SK-N-SH treated with all-trans-retinoic acid at 6 μM for 48 hours (cell line): ENCODE data around the gene STKLD1.

Source experiments
- ATAC-seq: fragments of 200-7000 bp; cut with Tn5 transposase; 3 replicates; pipeline ENCODE4 v1.9.1; 2020; ENCODE audit warnings: mild to moderate bottlenecking, moderate library complexity
- ARNTL ChIP-seq: fragments of 450-650 bp; formaldehyde crosslinking; IDR thresholded peaks from 2 replicates; pipeline ENCODE4 v1.5.0; 2020; ENCODE audit warnings: low read depth, mild to moderate bottlenecking, moderate library complexity, borderline replicate concordance
- BACH2 ChIP-seq: fragments of 250-450 bp; sonication (Bioruptor Pico); IDR thresholded peaks from 2 replicates; pipeline ENCODE4 v1.9.0; 2021; ENCODE audit warnings: mild to moderate bottlenecking, borderline replicate concordance
- CSDC2 ChIP-seq: fragments of 250-450 bp; sonication (Bioruptor Pico); IDR thresholded peaks from 2 replicates; pipeline ENCODE4 v1.5.0; 2020; ENCODE audit warnings: mild to moderate bottlenecking, moderate library complexity
- GLIS3 ChIP-seq: fragments of 250-450 bp; sonication (Bioruptor Pico); IDR thresholded peaks from 2 replicates; pipeline ENCODE4 v1.5.0; 2020; ENCODE audit warnings: mild to moderate bottlenecking, moderate library complexity
- OSR1 ChIP-seq: fragments of 250-450 bp; sonication (Bioruptor Pico); IDR thresholded peaks from 2 replicates; pipeline ENCODE4 v1.8.0; 2022; ENCODE audit warnings: moderate library complexity, mild to moderate bottlenecking, inconsistent platforms
- RARB ChIP-seq: fragments of 250-450 bp; sonication (Bioruptor Pico); IDR thresholded peaks from 2 replicates; pipeline ENCODE4 v1.8.0; 2021; ENCODE audit warnings: mild to moderate bottlenecking, moderate library complexity
- SNAI2 ChIP-seq: fragments of 250-450 bp; sonication (Bioruptor Pico); IDR thresholded peaks from 2 replicates; pipeline ENCODE4 v1.5.0; 2020; ENCODE audit warnings: mild to moderate bottlenecking, moderate library complexity
- TCF4 ChIP-seq: fragments of 250-450 bp; sonication (Bioruptor Pico); IDR thresholded peaks from 2 replicates; pipeline ENCODE4 v1.8.0; 2021; ENCODE audit warnings: mild to moderate bottlenecking, moderate library complexity, borderline replicate concordance
- TOX ChIP-seq: fragments of 250-450 bp; sonication (Bioruptor Pico); IDR thresholded peaks from 2 replicates; pipeline ENCODE4 v1.8.0; 2021; ENCODE audit warnings: mild to moderate bottlenecking, moderate library complexity, borderline replicate concordance
- ZC3H10 ChIP-seq: fragments of 250-450 bp; sonication (Bioruptor Pico); IDR thresholded peaks from 2 replicates; pipeline ENCODE4 v1.5.1; 2021; ENCODE audit warnings: mild to moderate bottlenecking, moderate library complexity
- ZFP3 ChIP-seq: fragments of 250-450 bp; sonication (Bioruptor Pico); IDR thresholded peaks from 2 replicates; pipeline ENCODE4 v1.5.0; 2020; ENCODE audit warnings: mild to moderate bottlenecking, moderate library complexity
- ZFP30 ChIP-seq: fragments of 450-650 bp; formaldehyde crosslinking; IDR thresholded peaks from 2 replicates; pipeline ENCODE4 v1.5.0; 2022; ENCODE audit warnings: mild to moderate bottlenecking, moderate library complexity
- ZNF565 ChIP-seq: fragments of 450-650 bp; formaldehyde crosslinking; conservative IDR thresholded peaks from 2 replicates; pipeline ENCODE4 v1.5.0; 2020; ENCODE audit warnings: low read depth, mild to moderate bottlenecking, moderate library complexity
- ZNF70 ChIP-seq: fragments of 450-650 bp; formaldehyde crosslinking; IDR thresholded peaks from 2 replicates; pipeline ENCODE4 v1.5.0; 2020; ENCODE audit warnings: mild to moderate bottlenecking, moderate library complexity
- TF ChIP-seq, protein P1 (sequence below): fragments of 250-450 bp; sonication (Bioruptor Pico); IDR thresholded peaks from 2 replicates; pipeline ENCODE4 v1.8.0; 2020; ENCODE audit warnings: mild to moderate bottlenecking, moderate library complexity, borderline replicate concordance
- TF ChIP-seq, protein P2 (sequence below): fragments of 250-450 bp; sonication (Bioruptor Pico); IDR thresholded peaks from 2 replicates; pipeline ENCODE4 v1.8.0; 2021; ENCODE audit warnings: low read depth, mild to moderate bottlenecking, moderate library complexity, borderline replicate concordance
- TF ChIP-seq, protein P3 (sequence below): fragments of 250-450 bp; sonication (Bioruptor Pico); IDR thresholded peaks from 2 replicates; pipeline ENCODE4 v1.5.0; 2020; ENCODE audit warnings: mild to moderate bottlenecking, moderate library complexity
- TF ChIP-seq, protein P4 (sequence below): fragments of 250-450 bp; sonication (Bioruptor Pico); IDR thresholded peaks from 2 replicates; pipeline ENCODE4 v1.5.1; 2021; ENCODE audit warnings: mild to moderate bottlenecking, moderate library complexity
- TF ChIP-seq, protein P5 (sequence below): fragments of 250-450 bp; sonication (Bioruptor Pico); IDR thresholded peaks from 2 replicates; pipeline ENCODE4 v1.5.1; 2020; ENCODE audit warnings: low read depth, mild to moderate bottlenecking, moderate library complexity

Gene STKLD1

DNA sequence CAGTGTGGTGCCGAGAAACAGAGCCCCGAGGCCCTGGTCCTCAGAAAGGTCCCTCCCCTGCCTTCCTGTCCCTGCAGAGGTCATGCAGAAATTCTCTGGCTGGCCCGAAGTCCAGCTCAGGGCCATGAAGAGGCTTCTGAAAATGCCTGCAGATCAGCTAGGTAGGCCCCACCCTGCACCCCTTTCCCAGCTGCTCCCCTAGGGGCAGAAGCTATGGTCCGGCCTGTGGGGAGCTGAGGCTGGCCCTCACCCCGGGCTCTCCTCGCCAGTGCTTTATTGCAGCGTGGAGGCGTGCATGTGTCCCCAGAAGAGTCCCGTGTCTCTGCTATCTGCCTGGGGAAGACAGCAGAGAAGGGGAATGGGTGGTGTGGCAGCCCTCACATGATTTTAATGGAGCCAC, 21.7 kb downstream of the STKLD1 start (continued):
- TF ChIP-seq, protein P1, sequence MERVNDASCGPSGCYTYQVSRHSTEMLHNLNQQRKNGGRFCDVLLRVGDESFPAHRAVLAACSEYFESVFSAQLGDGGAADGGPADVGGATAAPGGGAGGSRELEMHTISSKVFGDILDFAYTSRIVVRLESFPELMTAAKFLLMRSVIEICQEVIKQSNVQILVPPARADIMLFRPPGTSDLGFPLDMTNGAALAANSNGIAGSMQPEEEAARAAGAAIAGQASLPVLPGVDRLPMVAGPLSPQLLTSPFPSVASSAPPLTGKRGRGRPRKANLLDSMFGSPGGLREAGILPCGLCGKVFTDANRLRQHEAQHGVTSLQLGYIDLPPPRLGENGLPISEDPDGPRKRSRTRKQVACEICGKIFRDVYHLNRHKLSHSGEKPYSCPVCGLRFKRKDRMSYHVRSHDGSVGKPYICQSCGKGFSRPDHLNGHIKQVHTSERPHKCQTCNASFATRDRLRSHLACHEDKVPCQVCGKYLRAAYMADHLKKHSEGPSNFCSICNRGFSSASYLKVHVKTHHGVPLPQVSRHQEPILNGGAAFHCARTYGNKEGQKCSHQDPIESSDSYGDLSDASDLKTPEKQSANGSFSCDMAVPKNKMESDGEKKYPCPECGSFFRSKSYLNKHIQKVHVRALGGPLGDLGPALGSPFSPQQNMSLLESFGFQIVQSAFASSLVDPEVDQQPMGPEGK, result no peak
- TF ChIP-seq ZNF565 (CRISPR knock-in tag) (no peak), TOX (no peak), RARB (CRISPR knock-in tag) (no peak)

DNA sequence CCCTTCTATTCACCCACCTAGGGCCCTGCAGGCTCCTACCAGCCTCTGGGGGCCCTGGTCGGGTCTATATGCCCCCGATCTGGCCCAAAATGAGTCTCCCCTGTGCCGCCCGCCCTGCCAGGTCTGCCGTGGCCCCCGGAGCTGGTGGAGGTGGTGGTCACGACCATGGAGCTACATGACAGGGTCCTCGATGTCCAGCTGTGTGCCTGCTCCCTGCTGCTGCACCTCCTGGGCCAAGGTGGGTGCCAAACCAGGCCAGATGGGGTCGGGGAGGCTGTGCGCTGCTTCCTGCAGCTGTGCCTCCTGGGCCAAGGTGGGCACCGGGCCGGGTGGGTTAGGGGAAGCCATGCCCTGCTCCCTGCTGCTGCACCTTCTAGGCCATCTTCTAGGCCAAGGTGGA, 24.1 kb downstream of the STKLD1 start:
- ATAC-seq, result no peak; the same call in 2 of the 3 replicates
- TF ChIP-seq TOX (no peak), ZFP3 (no peak), SNAI2 (CRISPR knock-in tag) (no peak), ZNF565 (CRISPR knock-in tag) (no peak), OSR1 (CRISPR knock-in tag) (no peak)

DNA sequence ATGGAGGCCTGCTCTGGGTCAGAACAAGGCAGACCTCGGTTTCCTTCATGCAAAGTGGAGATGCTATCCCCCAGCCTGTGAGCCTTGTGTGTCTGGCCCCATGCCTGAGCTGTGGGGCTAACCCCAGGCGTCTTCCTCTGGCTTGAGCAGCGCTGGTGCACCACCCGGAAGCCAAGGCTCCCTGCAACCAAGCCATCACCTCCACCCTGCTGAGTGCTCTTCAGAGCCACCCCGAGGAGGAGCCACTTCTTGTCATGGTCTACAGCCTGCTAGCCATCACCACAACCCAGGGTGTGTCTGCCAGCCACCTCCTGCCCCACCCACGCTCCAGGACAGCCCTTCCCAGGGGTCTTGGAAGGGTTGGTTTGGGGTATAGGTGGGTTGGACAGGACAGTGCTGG, 25.4 kb downstream of the STKLD1 start:
- ATAC-seq, result no peak
- TF ChIP-seq ZC3H10 (CRISPR knock-in tag), result no peak
- no peak for TF ChIP-seq CSDC2 (CRISPR knock-in tag)
- TF ChIP-seq OSR1 (CRISPR knock-in tag), result no peak
- no peak for TF ChIP-seq SNAI2 (CRISPR knock-in tag)
- TF ChIP-seq, protein P2, sequence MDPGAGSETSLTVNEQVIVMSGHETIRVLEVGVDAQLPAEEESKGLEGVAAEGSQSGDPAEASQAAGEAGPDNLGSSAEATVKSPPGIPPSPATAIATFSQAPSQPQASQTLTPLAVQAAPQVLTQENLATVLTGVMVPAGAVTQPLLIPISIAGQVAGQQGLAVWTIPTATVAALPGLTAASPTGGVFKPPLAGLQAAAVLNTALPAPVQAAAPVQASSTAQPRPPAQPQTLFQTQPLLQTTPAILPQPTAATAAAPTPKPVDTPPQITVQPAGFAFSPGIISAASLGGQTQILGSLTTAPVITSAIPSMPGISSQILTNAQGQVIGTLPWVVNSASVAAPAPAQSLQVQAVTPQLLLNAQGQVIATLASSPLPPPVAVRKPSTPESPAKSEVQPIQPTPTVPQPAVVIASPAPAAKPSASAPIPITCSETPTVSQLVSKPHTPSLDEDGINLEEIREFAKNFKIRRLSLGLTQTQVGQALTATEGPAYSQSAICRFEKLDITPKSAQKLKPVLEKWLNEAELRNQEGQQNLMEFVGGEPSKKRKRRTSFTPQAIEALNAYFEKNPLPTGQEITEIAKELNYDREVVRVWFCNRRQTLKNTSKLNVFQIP (CRISPR knock-in tag), result no peak
- no peak for TF ChIP-seq GLIS3
- TF ChIP-seq, protein P3, sequence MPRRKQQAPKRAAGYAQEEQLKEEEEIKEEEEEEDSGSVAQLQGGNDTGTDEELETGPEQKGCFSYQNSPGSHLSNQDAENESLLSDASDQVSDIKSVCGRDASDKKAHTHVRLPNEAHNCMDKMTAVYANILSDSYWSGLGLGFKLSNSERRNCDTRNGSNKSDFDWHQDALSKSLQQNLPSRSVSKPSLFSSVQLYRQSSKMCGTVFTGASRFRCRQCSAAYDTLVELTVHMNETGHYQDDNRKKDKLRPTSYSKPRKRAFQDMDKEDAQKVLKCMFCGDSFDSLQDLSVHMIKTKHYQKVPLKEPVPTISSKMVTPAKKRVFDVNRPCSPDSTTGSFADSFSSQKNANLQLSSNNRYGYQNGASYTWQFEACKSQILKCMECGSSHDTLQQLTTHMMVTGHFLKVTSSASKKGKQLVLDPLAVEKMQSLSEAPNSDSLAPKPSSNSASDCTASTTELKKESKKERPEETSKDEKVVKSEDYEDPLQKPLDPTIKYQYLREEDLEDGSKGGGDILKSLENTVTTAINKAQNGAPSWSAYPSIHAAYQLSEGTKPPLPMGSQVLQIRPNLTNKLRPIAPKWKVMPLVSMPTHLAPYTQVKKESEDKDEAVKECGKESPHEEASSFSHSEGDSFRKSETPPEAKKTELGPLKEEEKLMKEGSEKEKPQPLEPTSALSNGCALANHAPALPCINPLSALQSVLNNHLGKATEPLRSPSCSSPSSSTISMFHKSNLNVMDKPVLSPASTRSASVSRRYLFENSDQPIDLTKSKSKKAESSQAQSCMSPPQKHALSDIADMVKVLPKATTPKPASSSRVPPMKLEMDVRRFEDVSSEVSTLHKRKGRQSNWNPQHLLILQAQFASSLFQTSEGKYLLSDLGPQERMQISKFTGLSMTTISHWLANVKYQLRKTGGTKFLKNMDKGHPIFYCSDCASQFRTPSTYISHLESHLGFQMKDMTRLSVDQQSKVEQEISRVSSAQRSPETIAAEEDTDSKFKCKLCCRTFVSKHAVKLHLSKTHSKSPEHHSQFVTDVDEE (CRISPR knock-in tag), result no peak
- TF ChIP-seq TCF4 (CRISPR knock-in tag), result no peak
- TF ChIP-seq, protein P4, sequence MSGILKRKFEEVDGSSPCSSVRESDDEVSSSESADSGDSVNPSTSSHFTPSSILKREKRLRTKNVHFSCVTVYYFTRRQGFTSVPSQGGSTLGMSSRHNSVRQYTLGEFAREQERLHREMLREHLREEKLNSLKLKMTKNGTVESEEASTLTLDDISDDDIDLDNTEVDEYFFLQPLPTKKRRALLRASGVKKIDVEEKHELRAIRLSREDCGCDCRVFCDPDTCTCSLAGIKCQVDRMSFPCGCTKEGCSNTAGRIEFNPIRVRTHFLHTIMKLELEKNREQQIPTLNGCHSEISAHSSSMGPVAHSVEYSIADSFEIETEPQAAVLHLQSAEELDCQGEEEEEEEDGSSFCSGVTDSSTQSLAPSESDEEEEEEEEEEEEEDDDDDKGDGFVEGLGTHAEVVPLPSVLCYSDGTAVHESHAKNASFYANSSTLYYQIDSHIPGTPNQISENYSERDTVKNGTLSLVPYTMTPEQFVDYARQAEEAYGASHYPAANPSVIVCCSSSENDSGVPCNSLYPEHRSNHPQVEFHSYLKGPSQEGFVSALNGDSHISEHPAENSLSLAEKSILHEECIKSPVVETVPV (CRISPR knock-in tag), result no peak
- no peak for TF ChIP-seq ARNTL
- TF ChIP-seq, protein P5, sequence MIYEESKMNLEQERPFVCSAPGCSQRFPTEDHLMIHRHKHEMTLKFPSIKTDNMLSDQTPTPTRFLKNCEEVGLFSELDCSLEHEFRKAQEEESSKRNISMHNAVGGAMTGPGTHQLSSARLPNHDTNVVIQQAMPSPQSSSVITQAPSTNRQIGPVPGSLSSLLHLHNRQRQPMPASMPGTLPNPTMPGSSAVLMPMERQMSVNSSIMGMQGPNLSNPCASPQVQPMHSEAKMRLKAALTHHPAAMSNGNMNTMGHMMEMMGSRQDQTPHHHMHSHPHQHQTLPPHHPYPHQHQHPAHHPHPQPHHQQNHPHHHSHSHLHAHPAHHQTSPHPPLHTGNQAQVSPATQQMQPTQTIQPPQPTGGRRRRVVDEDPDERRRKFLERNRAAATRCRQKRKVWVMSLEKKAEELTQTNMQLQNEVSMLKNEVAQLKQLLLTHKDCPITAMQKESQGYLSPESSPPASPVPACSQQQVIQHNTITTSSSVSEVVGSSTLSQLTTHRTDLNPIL, result no peak
- TF ChIP-seq ZFP30 (CRISPR knock-in tag), result no peak
- TF ChIP-seq, protein P1, result no peak
- no peak for TF ChIP-seq ZNF70

DNA sequence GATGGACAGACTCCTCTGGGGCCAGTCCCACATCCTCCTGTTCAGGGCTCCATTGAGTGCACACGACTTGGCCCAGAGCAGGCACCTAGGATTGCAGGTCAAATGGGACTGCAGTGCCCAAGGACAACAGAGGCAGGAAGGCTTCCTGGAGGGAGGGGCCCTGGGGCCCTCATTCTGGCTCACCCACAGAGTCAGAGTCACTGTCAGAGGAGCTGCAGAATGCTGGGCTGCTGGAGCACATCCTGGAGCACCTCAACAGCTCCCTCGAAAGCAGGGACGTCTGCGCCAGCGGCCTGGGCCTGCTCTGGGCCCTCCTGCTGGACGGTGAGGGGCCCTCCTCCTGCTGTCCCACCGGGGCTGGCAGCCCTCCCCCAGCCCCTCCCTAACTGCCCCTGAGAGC, 26.5 kb downstream of the STKLD1 start:
- no peak for ATAC-seq
- TF ChIP-seq, protein P4 (CRISPR knock-in tag), result no peak
- TF ChIP-seq OSR1 (CRISPR knock-in tag) (no peak), BACH2 (no peak), GLIS3 (no peak)
- TF ChIP-seq, protein P1, result no peak
- TF ChIP-seq, protein P3 (CRISPR knock-in tag), result no peak
